ENCODE results near the gene FAM50B.

The FAM50B gene

DNA sequence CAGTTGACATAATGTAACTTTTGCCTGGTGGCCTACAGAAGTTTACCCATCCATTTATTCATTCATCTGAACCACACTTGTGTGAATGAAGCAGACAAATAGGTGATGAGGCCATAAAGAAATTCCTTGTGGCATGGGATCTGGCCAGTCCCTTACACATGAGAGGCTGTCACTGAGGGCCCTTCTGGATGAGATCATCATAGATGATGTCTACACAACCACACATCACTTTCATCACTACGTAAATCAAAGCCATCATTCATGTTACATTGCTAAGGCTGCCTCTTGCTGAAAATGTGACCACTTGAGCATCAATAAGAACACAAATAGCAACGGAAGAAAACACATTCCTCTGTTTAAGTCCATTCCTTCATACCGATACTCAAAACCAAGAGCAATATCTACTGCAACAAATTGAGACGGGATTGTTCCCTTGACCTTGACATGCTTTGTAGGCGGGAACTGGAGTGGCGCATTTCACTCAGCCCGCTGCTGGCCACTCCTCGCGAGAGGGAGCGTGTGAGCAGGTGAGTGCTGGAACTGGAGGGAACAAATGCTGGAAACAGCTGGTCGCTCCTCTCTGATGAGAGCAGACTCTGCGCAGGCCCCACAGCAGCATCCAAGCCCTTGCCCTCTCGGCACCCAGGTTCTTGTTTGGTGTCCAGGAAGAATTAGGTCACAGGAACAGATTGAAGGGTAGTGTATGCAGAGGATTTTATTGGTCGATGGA lies 49.3 kb downstream of the FAM50B start:
- Histone ChIP-seq H3K9me2 (replicated peaks; ENCODE audit: control insufficient read depth, low read length) (no peaks in the 10 kb centered on the region), H3K4me3 (ENCODE audit: low read length) (no peak overlapping the region), H3K79me2 (ENCODE audit: control insufficient read depth, low read length) (no peaks in the 10 kb centered on the region), H3K27me3 (ENCODE audit: control insufficient read depth, low read length) (peaks cover 3% of the 10 kb centered on the region; the same call in 1 of the 2 replicates), H3K4me2 (ENCODE audit: low read length) (no peak overlapping the region), H3K27ac (ENCODE audit: low read depth, low read length) (no peak overlapping the region), H3F3A (ENCODE audit: control insufficient read depth, insufficient read depth) (no peaks in the 10 kb centered on the region), H4K20me1 (ENCODE audit: control insufficient read depth, insufficient read depth, low read depth, low read length) (no peaks in the 10 kb centered on the region), H3K9me3 (ENCODE audit: control insufficient read depth, insufficient read depth, low read length) (no peaks in the 10 kb centered on the region), H3K4me1 (ENCODE audit: control insufficient read depth, low read length) (no peaks in the 10 kb centered on the region), H3K36me3 (ENCODE audit: control insufficient read depth, low read length) (no peaks in the 10 kb centered on the region)
- TF ChIP-seq, protein P1, sequence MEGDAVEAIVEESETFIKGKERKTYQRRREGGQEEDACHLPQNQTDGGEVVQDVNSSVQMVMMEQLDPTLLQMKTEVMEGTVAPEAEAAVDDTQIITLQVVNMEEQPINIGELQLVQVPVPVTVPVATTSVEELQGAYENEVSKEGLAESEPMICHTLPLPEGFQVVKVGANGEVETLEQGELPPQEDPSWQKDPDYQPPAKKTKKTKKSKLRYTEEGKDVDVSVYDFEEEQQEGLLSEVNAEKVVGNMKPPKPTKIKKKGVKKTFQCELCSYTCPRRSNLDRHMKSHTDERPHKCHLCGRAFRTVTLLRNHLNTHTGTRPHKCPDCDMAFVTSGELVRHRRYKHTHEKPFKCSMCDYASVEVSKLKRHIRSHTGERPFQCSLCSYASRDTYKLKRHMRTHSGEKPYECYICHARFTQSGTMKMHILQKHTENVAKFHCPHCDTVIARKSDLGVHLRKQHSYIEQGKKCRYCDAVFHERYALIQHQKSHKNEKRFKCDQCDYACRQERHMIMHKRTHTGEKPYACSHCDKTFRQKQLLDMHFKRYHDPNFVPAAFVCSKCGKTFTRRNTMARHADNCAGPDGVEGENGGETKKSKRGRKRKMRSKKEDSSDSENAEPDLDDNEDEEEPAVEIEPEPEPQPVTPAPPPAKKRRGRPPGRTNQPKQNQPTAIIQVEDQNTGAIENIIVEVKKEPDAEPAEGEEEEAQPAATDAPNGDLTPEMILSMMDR (IDR thresholded peaks at IDR 0.05; ENCODE audit: low read depth, low read length, poor library complexity, severe bottlenecking): no peak
- TF ChIP-seq EZH2phosphoT487 (IDR thresholded peaks at IDR 0.05; ENCODE audit: borderline replicate concordance, low read length): no peak

DNA sequence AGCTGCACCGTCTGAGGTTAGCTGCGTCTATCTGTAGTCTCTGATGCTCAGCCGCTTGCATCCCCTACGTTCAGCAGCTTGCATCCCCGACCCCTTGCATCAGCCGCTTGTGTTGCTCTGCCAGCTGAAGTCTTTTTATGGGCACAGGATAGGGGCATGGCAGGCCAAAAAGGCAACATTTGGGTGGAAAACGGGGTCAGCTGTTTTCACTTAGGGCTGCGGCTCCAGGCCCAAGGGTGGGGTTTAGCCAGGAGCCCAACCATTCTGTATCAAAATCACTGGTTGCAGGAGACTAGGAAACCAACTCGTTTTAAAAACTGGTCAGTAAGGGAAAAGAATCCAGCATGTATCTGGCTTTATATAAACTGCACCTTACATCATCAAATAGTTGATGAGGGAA lies 49.9 kb downstream of the FAM50B start:
- Histone ChIP-seq H3K9me3 (ENCODE audit: control insufficient read depth, insufficient read depth, low read length) (no peaks in the 10 kb centered on the region), H3F3A (ENCODE audit: control insufficient read depth, insufficient read depth) (no peaks in the 10 kb centered on the region), H3K36me3 (ENCODE audit: control insufficient read depth, low read length) (no peaks in the 10 kb centered on the region), H3K4me1 (ENCODE audit: control insufficient read depth, low read length) (no peaks in the 10 kb centered on the region), H3K9me2 (replicated peaks; ENCODE audit: control insufficient read depth, low read length) (no peaks in the 10 kb centered on the region), H3K27ac (ENCODE audit: low read depth, low read length) (no peak overlapping the region), H4K20me1 (ENCODE audit: control insufficient read depth, insufficient read depth, low read depth, low read length) (no peaks in the 10 kb centered on the region), H3K4me3 (ENCODE audit: low read length) (no peak overlapping the region), H3K79me2 (ENCODE audit: control insufficient read depth, low read length) (no peaks in the 10 kb centered on the region), H3K27me3 (ENCODE audit: control insufficient read depth, low read length) (peaks cover 3% of the 10 kb centered on the region; the same call in 1 of the 2 replicates), H3K4me2 (ENCODE audit: low read length) (no peak overlapping the region)
- TF ChIP-seq EZH2phosphoT487 (IDR thresholded peaks at IDR 0.05; ENCODE audit: borderline replicate concordance, low read length): no peak
- TF ChIP-seq, protein P1 (IDR thresholded peaks at IDR 0.05; ENCODE audit: low read depth, low read length, poor library complexity, severe bottlenecking): no peak

DNA sequence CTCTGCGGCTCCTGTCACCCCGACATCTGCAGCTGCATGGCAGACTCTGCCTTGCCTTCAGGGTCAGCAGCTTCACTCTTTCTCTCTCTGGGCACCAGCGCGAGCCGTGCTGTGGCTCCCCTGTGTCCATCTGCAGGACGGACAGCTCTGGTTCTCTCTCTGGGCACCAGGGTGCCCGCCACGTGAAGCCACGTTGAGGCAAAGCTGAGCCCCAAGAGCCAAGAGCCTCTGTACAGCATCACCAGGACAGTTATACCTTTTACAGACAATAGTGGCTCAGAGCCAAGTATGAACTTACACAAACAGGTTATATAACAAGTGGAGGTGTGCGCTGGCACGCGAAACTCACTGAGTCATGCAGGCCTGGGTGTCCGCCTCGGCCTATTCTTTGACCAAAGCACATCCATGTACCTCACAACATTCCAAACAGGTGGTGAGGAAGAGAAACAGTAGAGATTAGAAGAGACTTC lies 50.8 kb downstream of the FAM50B start:
- Histone ChIP-seq H3K4me2 (ENCODE audit: low read length) (no peak overlapping the region), H4K20me1 (ENCODE audit: control insufficient read depth, insufficient read depth, low read depth, low read length) (no peaks in the 10 kb centered on the region), H3K9me3 (ENCODE audit: control insufficient read depth, insufficient read depth, low read length) (no peaks in the 10 kb centered on the region), H3K9me2 (replicated peaks; ENCODE audit: control insufficient read depth, low read length) (no peaks in the 10 kb centered on the region), H3K36me3 (ENCODE audit: control insufficient read depth, low read length) (no peaks in the 10 kb centered on the region), H3K4me1 (ENCODE audit: control insufficient read depth, low read length) (no peaks in the 10 kb centered on the region), H3K27me3 (ENCODE audit: control insufficient read depth, low read length) (peaks cover 3% of the 10 kb centered on the region; the same call in 1 of the 2 replicates), H3K4me3 (ENCODE audit: low read length) (no peak overlapping the region), H3K27ac (ENCODE audit: low read depth, low read length) (no peak overlapping the region), H3K79me2 (ENCODE audit: control insufficient read depth, low read length) (no peaks in the 10 kb centered on the region), H3F3A (ENCODE audit: control insufficient read depth, insufficient read depth) (no peaks in the 10 kb centered on the region)
- no peak for TF ChIP-seq EZH2phosphoT487 (IDR thresholded peaks at IDR 0.05; ENCODE audit: borderline replicate concordance, low read length)
- TF ChIP-seq, protein P1 (IDR thresholded peaks at IDR 0.05; ENCODE audit: low read depth, low read length, poor library complexity, severe bottlenecking): no peak
